Measurements from ENCODE around the gene SLC35A4. TPM values are rescaled to one million over a fixed set of nuclear protein-coding genes. Genes with fewer than 3 reads are reported as not detected.
A peak's percentile ranks its signal among the peaks of the same experiment; 100 is the strongest.

Gene SLC35A4
- polyA plus RNA-seq, 1 donor (not counting 4 experiments of a cell fraction or from before 2014, with no cell fraction given) = 63.1 TPM

DNA sequence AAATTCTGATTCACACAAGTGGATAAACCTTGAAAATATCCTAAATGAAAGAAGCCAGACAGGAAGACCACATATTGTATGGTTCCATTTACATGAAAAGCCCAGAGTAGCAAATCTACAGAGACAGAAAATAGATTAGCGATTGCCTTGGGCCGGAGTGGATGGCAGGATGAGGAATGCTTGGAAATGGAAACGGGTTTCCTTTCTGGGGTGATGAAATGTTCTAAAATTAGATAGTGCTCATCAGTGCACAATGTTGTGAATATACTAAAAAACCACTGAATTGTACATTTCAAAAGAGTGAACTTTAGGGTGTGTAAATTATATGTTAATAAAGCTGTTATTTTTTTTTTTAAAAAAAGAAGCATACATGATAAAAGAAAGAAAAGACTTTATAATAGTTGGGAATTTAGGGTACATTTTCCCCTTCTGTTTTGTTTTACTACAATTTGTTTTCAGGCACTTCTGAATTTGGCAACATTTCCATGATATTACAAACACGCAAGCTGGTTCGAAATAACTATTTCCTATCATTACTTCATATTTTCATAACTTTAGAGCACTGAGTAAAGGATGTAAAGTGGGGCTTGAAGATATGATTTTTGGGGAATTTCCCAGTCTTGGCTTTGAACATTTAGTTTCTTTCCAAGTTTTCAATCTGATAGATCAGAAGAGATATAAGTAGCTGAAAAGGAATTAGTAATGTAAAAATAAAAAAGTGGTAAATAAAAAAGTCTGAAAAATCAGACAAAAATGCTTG lies 23.9 kb downstream of the SLC35A4 start:
- Histone ChIP-seq H3K9ac (ENCODE audit: control insufficient read depth, extremely low read depth, insufficient read depth, low read length) (no peak overlapping the region), H3K27ac (ENCODE audit: control insufficient read depth, insufficient read depth, low read length) (no peak overlapping the region)

DNA sequence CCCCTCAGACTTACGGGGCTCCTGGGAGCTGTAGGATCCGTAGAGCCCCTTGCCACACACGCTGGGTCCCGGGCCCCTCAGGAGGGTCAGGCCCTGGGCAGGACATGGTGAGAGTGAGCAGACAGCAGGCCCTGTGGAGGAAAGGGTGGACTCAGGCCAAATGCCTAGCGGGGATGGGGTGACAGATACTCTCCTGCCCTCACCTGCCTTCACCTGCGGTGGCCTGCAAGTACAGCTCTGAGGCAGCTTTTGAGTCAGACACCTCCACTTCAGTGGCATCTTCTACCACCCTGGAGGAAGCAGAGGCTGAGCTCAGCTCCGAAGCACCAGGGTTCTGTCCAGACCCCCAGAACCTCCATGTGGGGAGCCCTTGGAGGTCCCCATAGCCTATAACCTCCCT lies 26.2 kb downstream of the SLC35A4 start:
- Histone ChIP-seq H4K20me1 (ENCODE audit: control insufficient read depth, extremely low read depth, insufficient read depth, low read length) (no peaks in the 10 kb centered on the region), H3K4me1 (ENCODE audit: control insufficient read depth, extremely low read depth, insufficient read depth, low read length) (peaks cover 21% of the 10 kb centered on the region), H3K4me3 (ENCODE audit: control insufficient read depth in 2 of 3, extremely low read depth in 1 of 3, insufficient read depth in 2 of 3, low read depth in 1 of 3, low read length in 3 of 3) (no peak overlapping the region), H3K79me2 (ENCODE audit: control insufficient read depth, insufficient read depth, low read length) (no peaks in the 10 kb centered on the region), H3K9me1 (ENCODE audit: control insufficient read depth, extremely low read depth, insufficient read depth, low read length) (no peaks in the 10 kb centered on the region), H3K4me2 (ENCODE audit: control insufficient read depth, extremely low read depth, insufficient read depth, low read depth, low read length) (peak overlapping the region; percentile 37), H3K27ac (ENCODE audit: control insufficient read depth, insufficient read depth, low read length) (no peak overlapping the region), H2AFZ (ENCODE audit: control insufficient read depth, low read length) (no peak overlapping the region), H3K36me3 (ENCODE audit: control insufficient read depth in 2 of 2, extremely low read depth in 1 of 2, insufficient read depth in 2 of 2, low read length in 2 of 2) (no peaks in the 10 kb centered on the region), H3K27me3 (ENCODE audit: control insufficient read depth, extremely low read depth, insufficient read depth, low read length) (no peaks in the 10 kb centered on the region), H3K9ac (ENCODE audit: control insufficient read depth, extremely low read depth, insufficient read depth, low read length) (no peak overlapping the region), H3K9me3 (ENCODE audit: control insufficient read depth, low read depth, low read length) (no peaks in the 10 kb centered on the region)
- no peak for FAIRE-seq
- dilution Hi-C loops (cut with MboI; ENCODE audit: extremely low pct_ligation_motif_present, low sequenced_read_pairs) = no loop called here
- TF ChIP-seq EZH2 (IDR thresholded peaks at IDR 0.05; ENCODE audit: low read length) = no peak
- TF ChIP-seq, protein P1, sequence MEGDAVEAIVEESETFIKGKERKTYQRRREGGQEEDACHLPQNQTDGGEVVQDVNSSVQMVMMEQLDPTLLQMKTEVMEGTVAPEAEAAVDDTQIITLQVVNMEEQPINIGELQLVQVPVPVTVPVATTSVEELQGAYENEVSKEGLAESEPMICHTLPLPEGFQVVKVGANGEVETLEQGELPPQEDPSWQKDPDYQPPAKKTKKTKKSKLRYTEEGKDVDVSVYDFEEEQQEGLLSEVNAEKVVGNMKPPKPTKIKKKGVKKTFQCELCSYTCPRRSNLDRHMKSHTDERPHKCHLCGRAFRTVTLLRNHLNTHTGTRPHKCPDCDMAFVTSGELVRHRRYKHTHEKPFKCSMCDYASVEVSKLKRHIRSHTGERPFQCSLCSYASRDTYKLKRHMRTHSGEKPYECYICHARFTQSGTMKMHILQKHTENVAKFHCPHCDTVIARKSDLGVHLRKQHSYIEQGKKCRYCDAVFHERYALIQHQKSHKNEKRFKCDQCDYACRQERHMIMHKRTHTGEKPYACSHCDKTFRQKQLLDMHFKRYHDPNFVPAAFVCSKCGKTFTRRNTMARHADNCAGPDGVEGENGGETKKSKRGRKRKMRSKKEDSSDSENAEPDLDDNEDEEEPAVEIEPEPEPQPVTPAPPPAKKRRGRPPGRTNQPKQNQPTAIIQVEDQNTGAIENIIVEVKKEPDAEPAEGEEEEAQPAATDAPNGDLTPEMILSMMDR (optimal IDR thresholded peaks at IDR 0.05 in 1 of 3, IDR thresholded peaks at IDR 0.05 in 1 of 3, conservative IDR thresholded peaks at IDR 0.05 in 1 of 3; ENCODE audit: extremely low read depth in 1 of 3, insufficient read depth in 2 of 3, low read length in 3 of 3) = no peak
- DNase-seq (ENCODE audit: low read depth, low spot score) = no peak

More for the DNA sequence above, 23.9 kb downstream of the SLC35A4 start:
- DNase-seq (ENCODE audit: low read depth, low spot score) = no peak
- Histone ChIP-seq H3K79me2 (ENCODE audit: control insufficient read depth, insufficient read depth, low read length) (no peaks in the 10 kb centered on the region), H4K20me1 (ENCODE audit: control insufficient read depth, extremely low read depth, insufficient read depth, low read length) (no peaks in the 10 kb centered on the region), H3K9me1 (ENCODE audit: control insufficient read depth, extremely low read depth, insufficient read depth, low read length) (no peaks in the 10 kb centered on the region), H3K9me3 (ENCODE audit: control insufficient read depth, low read depth, low read length) (no peaks in the 10 kb centered on the region), H3K4me3 (ENCODE audit: control insufficient read depth in 2 of 3, extremely low read depth in 1 of 3, insufficient read depth in 2 of 3, low read depth in 1 of 3, low read length in 3 of 3) (no peak overlapping the region), H3K4me2 (ENCODE audit: control insufficient read depth, extremely low read depth, insufficient read depth, low read depth, low read length) (no peak overlapping the region), H3K36me3 (ENCODE audit: control insufficient read depth in 2 of 2, extremely low read depth in 1 of 2, insufficient read depth in 2 of 2, low read length in 2 of 2) (no peaks in the 10 kb centered on the region), H3K27me3 (ENCODE audit: control insufficient read depth, extremely low read depth, insufficient read depth, low read length) (no peaks in the 10 kb centered on the region), H3K4me1 (ENCODE audit: control insufficient read depth, extremely low read depth, insufficient read depth, low read length) (peaks cover 21% of the 10 kb centered on the region), H2AFZ (ENCODE audit: control insufficient read depth, low read length) (no peak overlapping the region)
- dilution Hi-C loops (cut with MboI; ENCODE audit: extremely low pct_ligation_motif_present, low sequenced_read_pairs) = no loop called here
- peak; percentile 39 for FAIRE-seq
- TF ChIP-seq, protein P1 (optimal IDR thresholded peaks at IDR 0.05 in 1 of 3, IDR thresholded peaks at IDR 0.05 in 1 of 3, conservative IDR thresholded peaks at IDR 0.05 in 1 of 3; ENCODE audit: extremely low read depth in 1 of 3, insufficient read depth in 2 of 3, low read length in 3 of 3) = no peak
